ENCODE measurements around the gene KCNK3. TPM values are rescaled to one million over a fixed set of nuclear protein-coding genes. Genes with fewer than 3 reads are reported as not detected.
A peak's percentile ranks its signal among the peaks of the same experiment; 100 is the strongest.

The KCNK3 gene
- total RNA-seq, 4 donors from 2014 or later: 2.0 to 13.9 (median 9.8) TPM

- Histone ChIP-seq H3K4me1 (peaks cover 0 to 21% (median 3%) of the 10 kb centered on the region in 3 donors), H3K27me3 (no peaks in the 10 kb centered on the region), H3K36me3 (no peaks in the 10 kb centered on the region), H3K4me3 (no peak overlapping the region), H3K9me3 (no peaks in the 10 kb centered on the region), H3K27ac (no peak overlapping the region)
- no peak for ATAC-seq
- no peak for TF ChIP-seq POLR2AphosphoS5 (IDR thresholded peaks at IDR 0.05)
- TF ChIP-seq POLR2A (IDR thresholded peaks at IDR 0.05): no peak
- TF ChIP-seq EP300 (IDR thresholded peaks at IDR 0.05): no peak
- no peak for TF ChIP-seq CTCF (IDR thresholded peaks at IDR 0.05)
- WGBS, 2 donors (ENCODE audit: low coverage in 1 of 2): 88 to 91% methylated on average over 1 to 4 of the region's 5 CpGs
These were observed 7.2 kb upstream of the KCNK3 start for GRCh38 chr2:26685341-26685740.

DNA sequence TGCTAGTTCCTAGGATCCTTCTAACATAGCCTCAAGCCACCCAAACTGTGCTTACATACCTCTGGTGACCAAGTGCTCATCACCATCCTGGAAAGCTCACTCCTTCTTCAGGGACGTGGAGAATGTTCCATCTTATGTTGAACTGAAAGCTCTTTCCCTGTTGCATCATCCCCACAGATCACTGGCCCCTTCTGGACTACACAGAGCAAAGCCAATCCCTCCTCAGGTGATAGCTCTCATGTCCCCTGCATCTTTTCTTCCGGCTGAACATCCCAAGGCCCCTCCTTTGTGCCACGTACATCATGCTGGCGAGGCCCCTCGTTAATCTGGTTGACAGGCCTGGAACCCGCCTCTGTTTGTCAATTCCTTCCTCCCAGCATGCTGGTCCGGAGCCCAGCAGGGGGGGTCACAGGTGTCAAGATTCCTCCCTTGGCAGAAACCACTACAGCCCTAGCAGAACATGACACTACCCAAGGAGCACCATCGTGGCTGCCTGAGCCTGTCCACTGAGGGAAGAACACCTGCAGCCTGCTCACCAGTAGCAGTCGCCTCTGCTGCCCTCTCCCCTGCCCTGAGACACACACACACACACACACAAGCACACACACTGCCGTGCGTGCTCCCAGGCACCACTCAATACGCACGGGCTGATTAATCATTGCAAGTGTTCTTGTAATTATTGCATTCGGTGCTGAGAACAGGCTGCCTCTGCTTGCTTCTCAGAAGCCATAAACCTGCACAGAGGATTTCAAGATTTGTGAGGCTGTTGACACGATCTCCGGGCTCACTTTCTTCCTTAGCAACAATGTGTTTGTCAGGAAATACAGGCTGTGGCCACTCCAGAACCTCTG, 6.3 kb upstream of the KCNK3 start:
- ATAC-seq: no peak
- no peaks in the 10 kb centered on the region for H3K36me3 ChIP-seq
- H3K4me1 ChIP-seq: peaks cover 0 to 27% (median 4%) of the 10 kb centered on the region in 3 donors
- H3K27me3 ChIP-seq: no peaks in the 10 kb centered on the region
- no peak overlapping the region for H3K4me3 ChIP-seq
- TF ChIP-seq CTCF (IDR thresholded peaks at IDR 0.05): no peak
- TF ChIP-seq POLR2AphosphoS5 (IDR thresholded peaks at IDR 0.05): no peak
- no peak for TF ChIP-seq EP300 (IDR thresholded peaks at IDR 0.05)
- no peak for TF ChIP-seq POLR2A (IDR thresholded peaks at IDR 0.05)
- WGBS, 2 donors (ENCODE audit: low coverage in 1 of 2): 24 to 55% methylated on average over 1 to 4 of the region's 16 CpGs
- H3K27ac ChIP-seq: no peak overlapping the region
- H3K9me3 ChIP-seq: no peaks in the 10 kb centered on the region

DNA sequence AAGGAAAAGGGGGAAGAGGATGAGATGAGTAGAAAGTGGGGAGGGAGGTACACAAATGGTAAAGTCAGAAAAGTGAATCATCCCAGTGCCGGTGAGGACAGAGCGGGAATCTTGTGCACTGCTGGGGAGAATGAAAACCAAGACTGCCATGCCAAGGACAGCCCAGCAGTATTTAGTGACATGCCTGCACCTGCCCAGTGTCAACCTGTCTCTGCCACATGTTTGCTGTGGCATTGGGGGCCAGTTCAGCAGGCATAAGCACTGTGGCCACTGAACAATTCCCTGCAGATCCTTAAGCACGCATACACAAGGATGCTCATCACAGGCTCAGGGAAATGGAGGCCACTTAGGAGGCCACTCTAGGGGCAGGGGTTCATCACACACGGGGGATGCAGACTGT, 5.2 kb upstream of the KCNK3 start:
- no peaks in the 10 kb centered on the region for H3K9me3 ChIP-seq
- no peak overlapping the region for H3K27ac ChIP-seq
- H3K4me1 ChIP-seq: peaks cover 0 to 28% (median 9%) of the 10 kb centered on the region in 3 donors
- ATAC-seq: no peak
- WGBS, 2 donors (ENCODE audit: low coverage in 1 of 2): 80% methylated on average over 2 of the region's 4 CpGs; no CpG with 5 or more reads in 1 of the 2 donors
- H3K27me3 ChIP-seq: no peaks in the 10 kb centered on the region
- H3K36me3 ChIP-seq: no peaks in the 10 kb centered on the region
- no peak for TF ChIP-seq POLR2AphosphoS5 (IDR thresholded peaks at IDR 0.05)
- no peak for TF ChIP-seq POLR2A (IDR thresholded peaks at IDR 0.05)
- no peak for TF ChIP-seq CTCF (IDR thresholded peaks at IDR 0.05)
- no peak for TF ChIP-seq EP300 (IDR thresholded peaks at IDR 0.05)
- no peak overlapping the region for H3K4me3 ChIP-seq

DNA sequence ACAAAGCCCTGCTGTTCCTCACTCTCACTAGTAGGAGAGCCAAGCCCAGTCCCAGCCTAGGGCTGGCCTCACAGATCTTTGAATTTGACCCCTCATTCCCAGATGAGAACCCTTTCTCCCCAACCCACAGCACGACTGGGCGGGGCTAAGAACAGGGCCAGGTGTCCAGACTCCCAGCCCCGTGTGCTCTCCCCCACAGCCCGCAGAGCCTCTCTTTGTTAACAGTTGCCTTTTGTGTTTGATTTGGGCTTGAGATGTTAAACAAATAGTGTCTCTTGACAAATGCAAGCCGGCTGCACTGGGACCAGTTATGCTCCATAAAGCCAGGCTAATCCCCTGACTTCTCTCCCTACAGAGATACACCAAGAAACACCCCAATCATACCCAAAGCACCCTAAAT, 4.7 kb upstream of the KCNK3 start:
- TF ChIP-seq POLR2AphosphoS5 (IDR thresholded peaks at IDR 0.05): no peak
- TF ChIP-seq POLR2A (IDR thresholded peaks at IDR 0.05): no peak
- TF ChIP-seq EP300 (IDR thresholded peaks at IDR 0.05): no peak
- no peak for TF ChIP-seq CTCF (IDR thresholded peaks at IDR 0.05)
- H3K9me3 ChIP-seq: no peaks in the 10 kb centered on the region
- H3K36me3 ChIP-seq: no peaks in the 10 kb centered on the region
- H3K4me3 ChIP-seq: no peak overlapping the region
- H3K4me1 ChIP-seq: peaks cover 0 to 29% (median 10%) of the 10 kb centered on the region in 3 donors
- peaks cover under 1% of the 10 kb centered on the region for H3K27me3 ChIP-seq
- 20 to 37% methylated on average over 1 to 4 of the region's 5 CpGs for WGBS, 2 donors (ENCODE audit: low coverage in 1 of 2)
- H3K27ac ChIP-seq: no peak overlapping the region
- no peak for ATAC-seq

DNA sequence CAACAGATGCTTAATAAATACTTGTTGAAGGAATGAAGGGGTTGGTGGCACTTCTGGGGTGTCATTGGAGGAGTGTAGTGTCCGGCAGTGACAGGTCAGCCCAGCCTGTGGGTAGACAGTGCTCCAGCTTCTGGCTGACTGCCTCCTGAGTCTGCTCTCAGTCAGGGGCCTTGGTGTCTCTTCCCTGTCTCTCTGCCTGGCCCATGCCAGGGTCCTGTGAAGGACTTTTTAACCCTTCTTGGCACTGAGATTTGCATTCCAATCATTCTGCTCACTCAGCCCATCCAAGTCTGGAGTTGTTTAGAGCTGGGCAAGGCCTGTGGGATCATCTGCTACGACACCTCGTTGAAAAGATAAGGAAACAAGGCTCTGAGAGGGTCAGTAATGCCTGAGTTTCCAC, 1.4 kb upstream of the KCNK3 start:
- peaks cover 0 to 58% (median 17%) of the 10 kb centered on the region in 3 donors for H3K4me1 ChIP-seq
- 37 to 44% methylated on average over 3 of the region's 3 CpGs for WGBS, 2 donors (ENCODE audit: low coverage in 1 of 2)
- no peaks in the 10 kb centered on the region for H3K9me3 ChIP-seq
- H3K27me3 ChIP-seq: peaks cover 34% of the 10 kb centered on the region
- TF ChIP-seq POLR2AphosphoS5 (IDR thresholded peaks at IDR 0.05) (no peak), CTCF (IDR thresholded peaks at IDR 0.05) (no peak), POLR2A (IDR thresholded peaks at IDR 0.05) (no peak), EP300 (IDR thresholded peaks at IDR 0.05) (no peak)
- ATAC-seq: no peak
- H3K4me3 ChIP-seq: no peak overlapping the region
- H3K27ac ChIP-seq: peak overlapping the region; percentile 39 to 84 (median 79)
- H3K36me3 ChIP-seq: no peaks in the 10 kb centered on the region

Measured in gastroesophageal sphincter (tissue), 4 donors.